Measurements from ENCODE around the gene TMEM132A. TPM values are rescaled to one million over a fixed set of nuclear protein-coding genes. Genes with fewer than 3 reads are reported as not detected.

The TMEM132A gene
- 6.7 TPM for total RNA-seq
- long read RNA-seq, partial matches to known transcripts = 5 of 7 reads
- long read RNA-seq, other reads (novel, unspliced or antisense) = 1 of 7 reads

DNA sequence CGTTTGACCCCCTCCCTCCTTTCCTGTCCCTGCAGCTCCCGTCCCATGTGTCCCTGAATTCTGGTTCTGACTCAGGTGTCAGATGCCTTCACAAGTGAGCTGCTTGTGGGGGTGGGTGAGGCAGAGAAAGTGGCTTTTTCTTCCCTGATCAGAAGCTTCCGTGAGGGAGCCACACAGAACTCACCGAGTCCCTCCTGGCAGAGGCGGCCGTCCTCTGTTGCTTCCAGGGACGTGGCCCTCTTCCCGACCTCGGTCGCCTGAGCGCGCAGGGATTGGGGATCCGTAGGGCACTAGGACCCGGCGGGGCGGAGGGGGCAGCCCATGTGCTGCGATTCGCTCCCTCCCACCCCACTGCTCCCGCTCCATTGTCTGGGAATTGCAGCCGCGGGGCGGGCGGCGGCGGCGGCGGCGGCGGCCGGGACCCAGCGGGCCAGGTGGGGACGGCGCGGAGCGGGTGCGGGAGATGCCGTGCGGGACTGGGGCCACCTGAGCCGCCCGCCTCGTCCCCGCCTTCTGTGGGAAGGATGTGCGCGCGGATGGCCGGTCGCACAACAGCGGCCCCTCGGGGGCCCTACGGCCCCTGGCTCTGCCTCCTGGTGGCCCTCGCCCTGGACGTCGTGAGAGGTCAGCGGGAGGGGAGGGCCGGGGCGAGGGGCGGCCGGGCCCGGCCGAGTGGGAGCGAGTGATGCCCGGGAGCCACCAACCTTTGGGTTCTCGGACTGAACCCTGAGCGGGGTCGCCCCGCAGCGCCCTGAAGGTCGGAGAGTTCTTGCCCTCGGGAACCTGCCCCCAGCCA is at the start of gene TMEM132A:
Gene TMEM132A, plus strand, starts transcription at position 351 of the 796 bp plus-strand sequence. Its CDS starts 174 bp downstream, at position 525.
- DNase-seq (ENCODE audit: low spot score) = peak; percentile 76

DNA sequence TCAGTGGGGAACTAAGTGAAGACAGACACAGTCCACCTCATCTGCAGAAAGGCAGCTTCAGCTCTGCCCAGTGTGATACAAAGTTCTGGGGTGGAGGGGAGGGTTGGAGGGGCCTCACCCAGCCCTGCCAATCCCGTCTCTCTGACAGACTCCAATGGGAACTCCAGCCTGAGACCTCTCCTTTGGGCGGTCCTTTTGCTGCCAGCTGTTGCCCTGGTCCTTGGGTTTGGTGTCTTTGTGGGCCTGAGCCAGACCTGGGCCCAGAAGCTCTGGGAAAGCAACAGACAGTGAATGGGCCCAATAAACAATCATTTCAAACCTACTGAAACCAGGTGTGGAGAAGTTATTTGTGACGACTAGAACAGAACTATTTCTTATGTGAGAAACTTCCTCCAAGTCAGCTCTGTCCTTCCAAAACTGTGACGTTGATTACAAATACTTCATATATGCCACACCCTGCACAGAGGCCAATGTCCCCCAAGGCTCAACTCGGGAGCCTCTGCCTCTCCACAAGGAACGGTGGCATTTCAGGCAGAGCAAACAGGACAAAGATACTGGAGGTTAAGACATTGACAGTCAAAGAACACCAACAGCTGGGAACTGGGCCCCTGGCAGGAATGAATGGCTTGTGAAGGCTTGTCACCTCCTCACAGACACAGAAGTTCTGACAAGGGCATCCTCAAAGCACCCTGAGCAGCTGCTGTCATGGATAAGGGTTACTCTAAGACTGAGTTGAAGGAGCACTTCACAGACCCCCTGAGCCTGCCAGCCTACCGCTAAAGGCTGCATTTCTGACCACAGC is 48.7 kb upstream of the TMEM132A start:
- DNase-seq (ENCODE audit: low spot score) = peak; percentile 18

- DNase-seq (ENCODE audit: low spot score) = peak; percentile 62
These were observed 48.1 kb upstream of the TMEM132A start for GRCh38 chr11:60876168-60876485.

GRCh38 chr11:60878245-60879101 is 45.8 kb upstream of the TMEM132A start:
- DNase-seq (ENCODE audit: low spot score) = peak; percentile 64

DNA sequence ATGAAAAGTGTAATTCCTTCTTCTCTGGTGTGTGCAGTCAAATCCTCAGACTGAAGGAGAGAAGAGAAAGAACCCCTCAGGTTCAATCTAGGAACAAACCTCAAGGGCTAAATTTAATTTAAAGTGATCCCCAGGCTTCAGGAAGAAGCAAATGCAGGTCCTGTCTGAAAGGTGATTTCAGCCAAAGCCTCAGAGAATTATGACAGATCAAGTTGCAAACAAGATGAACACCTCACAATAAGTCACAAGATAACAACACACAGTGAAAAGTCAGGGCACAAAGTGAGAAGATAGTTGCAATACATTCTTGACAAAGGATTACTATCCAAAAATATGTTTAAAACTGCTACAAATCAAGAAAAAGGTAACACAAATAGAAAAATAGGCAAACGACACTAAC is 45.2 kb upstream of the TMEM132A start:
- no peak for DNase-seq (ENCODE audit: low spot score)

DNA sequence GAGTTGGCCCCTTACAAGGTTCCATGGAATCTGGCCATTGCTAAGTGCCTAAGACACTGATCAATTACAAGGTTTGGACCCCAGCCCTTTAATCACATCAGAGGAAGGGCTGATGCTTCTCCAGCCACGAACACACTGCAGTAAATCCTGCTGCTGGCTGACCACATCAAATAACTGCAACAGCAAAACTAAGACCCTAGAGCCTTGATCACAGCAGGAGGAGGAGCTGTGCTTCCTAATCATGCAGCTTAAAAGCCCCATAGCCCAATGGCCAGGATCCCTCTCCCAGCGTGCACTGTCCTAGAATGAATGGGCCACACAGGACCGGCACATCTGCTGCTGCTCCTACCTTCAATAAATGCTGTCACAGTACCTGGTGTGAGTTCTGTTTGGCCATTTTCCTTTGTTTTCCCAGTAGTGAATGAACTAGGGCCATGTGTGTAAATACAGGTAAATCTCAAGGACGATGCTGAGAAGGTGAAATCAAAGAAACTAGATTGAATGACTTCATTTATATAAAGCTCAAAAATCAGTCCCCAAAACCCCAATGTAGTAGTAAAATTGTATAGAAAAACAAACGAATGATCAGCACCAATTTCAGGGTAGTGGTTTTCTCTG is 44.2 kb upstream of the TMEM132A start:
- peak; percentile 39 for DNase-seq (ENCODE audit: low spot score)

- DNase-seq (ENCODE audit: low spot score) = peak; percentile 41
These were observed 43.5 kb upstream of the TMEM132A start for GRCh38 chr11:60880643-60881282.

DNA sequence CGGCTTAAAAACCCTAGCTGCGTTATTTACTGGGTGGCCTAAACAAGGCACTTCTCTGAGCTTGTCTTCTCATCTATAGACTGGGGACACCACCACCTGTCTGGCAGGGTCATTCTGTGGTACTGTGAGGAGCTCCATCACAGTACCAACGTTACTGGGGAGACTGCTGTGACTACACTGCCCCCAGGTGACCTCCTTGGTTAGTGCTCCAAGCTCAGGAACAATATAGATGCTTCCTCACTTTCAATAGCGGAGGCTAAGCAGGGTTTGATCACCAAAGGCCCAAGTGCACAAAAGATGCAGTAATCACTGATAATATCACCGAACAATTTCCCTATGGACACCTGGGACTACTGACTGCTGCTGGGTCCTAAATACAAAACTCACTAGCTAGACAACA is 36.7 kb upstream of the TMEM132A start:
- no peak for DNase-seq (ENCODE audit: low spot score)

DNA sequence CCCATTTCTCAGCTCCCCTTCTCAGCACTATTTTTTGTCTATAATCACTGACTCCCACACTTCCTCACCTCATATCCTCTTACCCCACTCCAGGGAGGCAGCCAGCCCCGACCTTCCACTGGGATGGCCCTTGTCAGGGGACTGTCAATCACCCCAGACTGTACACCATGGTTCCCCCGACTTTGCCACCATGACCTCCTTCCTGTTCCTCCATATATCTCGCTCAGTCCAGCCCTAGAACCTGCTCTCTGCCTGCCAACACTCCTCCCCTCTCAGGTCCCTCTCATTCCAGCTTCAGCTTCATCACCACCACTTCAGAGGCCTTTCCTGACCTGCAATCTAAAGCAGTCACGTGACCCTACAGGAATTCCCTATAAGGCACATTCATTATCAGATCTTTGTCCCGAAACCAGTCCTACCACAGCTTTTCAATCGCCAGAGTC is 34.4 kb upstream of the TMEM132A start:
- DNase-seq (ENCODE audit: low spot score) = no peak

- no peak for DNase-seq (ENCODE audit: low spot score)
These were observed 33.6 kb upstream of the TMEM132A start for GRCh38 chr11:60890696-60891095.

- peak; percentile 71 for DNase-seq (ENCODE audit: low spot score)
These were observed 33.0 kb upstream of the TMEM132A start for GRCh38 chr11:60891103-60891741.

- DNase-seq (ENCODE audit: low spot score) = peak; percentile 41
These were observed 28.6 kb upstream of the TMEM132A start for GRCh38 chr11:60895687-60896086.

GRCh38 chr11:60897496-60897895 is 26.8 kb upstream of the TMEM132A start:
- DNase-seq (ENCODE audit: low spot score) = peak; percentile 41

- peak; percentile 49 for DNase-seq (ENCODE audit: low spot score)
These were observed 25.0 kb upstream of the TMEM132A start for GRCh38 chr11:60899046-60899936.

GRCh38 chr11:60899977-60900376 is 24.3 kb upstream of the TMEM132A start:
- DNase-seq (ENCODE audit: low spot score) = no peak

DNA sequence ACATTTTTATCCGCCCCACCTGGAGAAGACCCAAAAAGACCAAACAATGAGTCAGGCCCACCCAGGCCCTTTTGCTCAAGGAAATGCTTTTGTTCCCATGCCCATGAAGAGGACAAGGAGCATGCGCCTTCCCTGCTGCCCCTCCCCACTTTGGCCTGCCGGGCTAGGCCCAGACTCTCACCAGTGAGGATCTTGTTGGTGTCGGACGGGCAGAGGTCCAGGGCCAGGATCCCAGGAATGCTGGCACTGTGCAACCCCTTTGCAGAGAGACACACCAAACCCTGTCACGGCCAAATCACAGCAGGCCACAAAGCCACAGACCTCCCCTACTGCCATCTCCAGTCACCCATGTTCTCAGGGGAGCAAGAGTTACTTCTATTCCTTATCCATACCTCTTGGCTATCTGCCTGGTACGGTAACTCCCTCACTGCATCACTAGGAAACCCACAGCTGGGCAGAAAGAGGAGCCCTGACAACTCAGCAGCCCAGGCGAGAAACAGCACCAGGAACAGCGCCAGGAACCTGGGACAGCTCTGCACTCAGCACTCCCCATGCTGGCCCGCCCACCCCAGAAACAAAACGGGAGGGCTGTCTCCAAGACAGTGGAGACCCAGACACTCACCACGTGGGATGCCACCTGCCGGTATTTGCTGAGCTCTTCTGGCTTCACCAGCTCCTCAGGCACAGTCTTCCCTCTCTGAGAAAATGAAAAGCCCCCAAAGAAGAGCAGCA is 23.4 kb upstream of the TMEM132A start:
- DNase-seq (ENCODE audit: low spot score) = peak; percentile 79

DNA sequence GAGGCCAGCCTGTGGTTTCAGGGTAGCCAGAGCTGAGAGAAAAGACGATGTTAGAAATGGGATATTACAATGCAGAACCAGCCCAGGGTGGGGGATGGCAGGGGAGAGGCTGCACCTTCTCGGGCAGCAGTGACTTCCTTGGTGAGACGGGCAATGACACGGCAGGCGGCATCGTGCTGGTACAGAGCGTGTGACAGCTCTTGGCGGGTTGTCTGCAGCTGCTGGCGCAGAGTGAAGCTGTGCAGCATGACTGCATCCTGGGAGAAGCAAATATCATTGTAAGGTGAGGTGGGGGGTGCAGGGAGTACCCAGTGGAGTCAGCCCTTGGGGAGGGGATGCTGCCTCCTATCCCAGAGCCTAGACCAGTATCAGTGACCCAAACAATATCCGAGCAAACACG is 21.6 kb upstream of the TMEM132A start:
- peak; percentile 83 for DNase-seq (ENCODE audit: low spot score)

DNA sequence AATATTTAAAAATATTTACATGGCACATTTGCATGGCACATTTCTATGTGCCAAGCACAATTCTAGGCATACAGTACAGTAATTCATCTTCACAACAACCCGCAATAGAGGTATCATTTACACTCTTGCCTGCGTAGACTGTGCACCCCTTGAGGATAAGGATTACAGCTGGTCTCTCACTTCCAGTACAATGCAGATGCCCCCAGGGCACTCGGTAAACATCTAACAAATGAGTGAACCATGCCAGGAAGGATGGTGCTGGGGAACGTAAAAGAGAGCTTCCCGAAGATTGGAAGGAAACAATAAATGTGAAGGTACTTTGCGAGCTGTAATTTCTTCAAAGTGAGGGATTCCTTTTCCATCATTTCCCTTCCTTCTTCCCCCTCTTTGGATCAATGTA is 19.2 kb upstream of the TMEM132A start:
- DNase-seq (ENCODE audit: low spot score) = no peak

Data from mesenteric fat pad (tissue), 1 donor.